IMR-90 (cell line): ENCODE measurements around the gene HIPK3. TPM values are rescaled to one million over a fixed set of nuclear protein-coding genes. Genes with fewer than 3 reads are reported as not detected.

ENCODE experiments used
- ATAC-seq: fragments of 200-7000 bp; cut with Tn5 transposase; 2 replicates; pipeline ENCODE4 v1.9.1; 2020; ENCODE audit warnings: low read depth, mild to moderate bottlenecking, moderate library complexity
- BruUV-seq: library from RNA; stranded (reverse); fragments of 400-500 nt; replicated peaks from 2 replicates; lab custom pipeline; 2021; lab: Mats Ljungman, UMichigan
- CTCF ChIA-PET: fragments of 300-600 bp; formaldehyde crosslinking; extraction: SDS; loops from one replicate; lab custom pipeline; 2021; ENCODE audit warnings: antibody characterized with exemption; lab: Yijun Ruan, JAX
- POLR2A ChIA-PET: fragments of 300-600 bp; sonication (Branson Sonifier 250); formaldehyde crosslinking; loops from one replicate; lab custom pipeline; 2022; ENCODE audit warnings: antibody characterized with exemption; ENCODE audit not compliant: unreplicated experiment; lab: Charles Lee
- DNase-seq: peaks from one replicate; pipeline ENCODE4 v3.0.0; 2013
- H2AFZ ChIP-seq: replicated peaks from 2 replicates; pipeline ENCODE3; 2013; ENCODE audit warnings: low read length, mild to moderate bottlenecking; ENCODE audit not compliant: poor library complexity
- H2AK5ac ChIP-seq: 2 replicates; pipeline ENCODE4 v1.6.1; 2013; ENCODE audit warnings: low read depth, low read length, inconsistent platforms
- H2AK9ac ChIP-seq: replicated peaks from 2 replicates; pipeline ENCODE3; 2013; ENCODE audit warnings: mild to moderate bottlenecking, low read depth, low read length, moderate library complexity; ENCODE audit not compliant: poor library complexity
- H2BK120ac ChIP-seq: 2 replicates; pipeline ENCODE4 v1.6.1; 2013; ENCODE audit warnings: low read depth, low read length, inconsistent platforms
- H2BK15ac ChIP-seq: 3 replicates; pipeline ENCODE4 v1.6.1; 2013; ENCODE audit warnings: low read depth, low read length, inconsistent platforms
- H2BK20ac ChIP-seq: 2 replicates; pipeline ENCODE4 v1.6.1; 2013; ENCODE audit warnings: low read depth, mild to moderate bottlenecking, inconsistent platforms, low read length, moderate library complexity
- H2BK5ac ChIP-seq: 2 replicates; pipeline ENCODE4 v1.6.1; 2013; ENCODE audit warnings: mild to moderate bottlenecking, low read depth, low read length, inconsistent platforms; ENCODE audit not compliant: poor library complexity, severe bottlenecking
- H3K14ac ChIP-seq: replicated peaks from 2 replicates; pipeline ENCODE4 v1.6.1; 2013; ENCODE audit warnings: low read depth, low read length, inconsistent platforms
- H3K18ac ChIP-seq: 2 replicates; pipeline ENCODE4 v1.6.1; 2013; ENCODE audit warnings: low read depth, low read length, control low read depth
- H3K23ac ChIP-seq: 2 replicates; pipeline ENCODE4 v1.6.1; 2013; ENCODE audit warnings: low read depth, low read length, inconsistent platforms
- H3K27ac ChIP-seq: 2 replicates; pipeline ENCODE4 v1.5.1; 2013; ENCODE audit warnings: mild to moderate bottlenecking, control low read depth, low read length; ENCODE audit not compliant: insufficient read depth
- H3K27me3 ChIP-seq: 2 replicates; pipeline ENCODE4 v1.6.1; 2013; ENCODE audit warnings: low read length; ENCODE audit not compliant: control insufficient read depth, insufficient read depth
- H3K36me3 ChIP-seq: 2 replicates; pipeline ENCODE4 v1.6.1; 2013; ENCODE audit warnings: low read length, mixed read lengths; ENCODE audit not compliant: control insufficient read depth, insufficient read depth
- H3K4ac ChIP-seq: 2 replicates; pipeline ENCODE4 v1.6.1; 2013; ENCODE audit warnings: low read depth, low read length, inconsistent platforms
- H3K4me1 ChIP-seq: 2 replicates; pipeline ENCODE4 v1.6.1; 2013; ENCODE audit warnings: low read length, mixed read lengths; ENCODE audit not compliant: control insufficient read depth, insufficient read depth
- H3K4me2 ChIP-seq: 2 replicates; pipeline ENCODE4 v1.6.1; 2013; ENCODE audit warnings: low read depth, mild to moderate bottlenecking, control low read depth, low read length, moderate library complexity
- H3K4me3 ChIP-seq: 2 replicates; pipeline ENCODE4 v1.5.1; 2013; ENCODE audit warnings: low read depth, mild to moderate bottlenecking, control low read depth, low read length, moderate library complexity; ENCODE audit not compliant: insufficient read depth
- H3K56ac ChIP-seq: 2 replicates; pipeline ENCODE4 v1.6.1; 2013; ENCODE audit warnings: low read length, inconsistent platforms; ENCODE audit not compliant: insufficient read depth; ENCODE audit errors: extremely low read depth
- H3K79me1 ChIP-seq, 2 experiments: 2 replicates each; pipeline ENCODE4 v1.6.1; 2013; ENCODE audit warnings: low read length in 2 of 2, inconsistent platforms in 1 of 2, low read depth in 1 of 2
- H3K9ac ChIP-seq: 2 replicates; pipeline ENCODE4 v1.6.1; 2013; ENCODE audit warnings: low read depth, low read length, control low read depth
- H3K9me1 ChIP-seq: 2 replicates; pipeline ENCODE4 v1.6.1; 2013; ENCODE audit warnings: low read length, inconsistent platforms; ENCODE audit not compliant: insufficient read depth
- H3K9me3 ChIP-seq: 2 replicates; pipeline ENCODE4 v1.6.1; 2013; ENCODE audit warnings: low read length; ENCODE audit not compliant: control insufficient read depth, insufficient read depth
- H4K20me1 ChIP-seq: 2 replicates; pipeline ENCODE4 v1.6.1; 2013; ENCODE audit warnings: low read length, inconsistent platforms; ENCODE audit not compliant: insufficient read depth
- H4K5ac ChIP-seq: 2 replicates; pipeline ENCODE4 v1.6.1; 2013; ENCODE audit warnings: mild to moderate bottlenecking, low read depth, low read length, control low read depth
- H4K8ac ChIP-seq, 2 experiments: 2 replicates each; pipeline ENCODE4 v1.6.1; 2013; ENCODE audit warnings: low read depth in 2 of 2, low read length in 2 of 2, control low read depth in 1 of 2, inconsistent platforms in 1 of 2
- H4K91ac ChIP-seq: 2 replicates; pipeline ENCODE4 v1.6.1; 2013; ENCODE audit warnings: low read depth, low read length, inconsistent platforms; ENCODE audit not compliant: insufficient read depth
- BHLHE40 ChIP-seq: fragments of 150-350 bp; IDR thresholded peaks from 2 replicates; pipeline ENCODE4 v1.6.1; 2016; ENCODE audit warnings: mild to moderate bottlenecking, low read depth, low read length
- CEBPB ChIP-seq: IDR thresholded peaks from 2 replicates; pipeline ENCODE4 v1.6.1; 2012; ENCODE audit warnings: low read depth, low read length, improper control_type of control experiment
- CHD1 ChIP-seq: IDR thresholded peaks from 2 replicates; pipeline ENCODE4 v1.6.1; 2012; ENCODE audit warnings: low read depth, low read length, improper control_type of control experiment
- CTCF ChIP-seq: conservative IDR thresholded peaks from 2 replicates; pipeline ENCODE4 v1.5.1; 2012; ENCODE audit warnings: mild to moderate bottlenecking, low read depth, low read length, improper control_type of control experiment
- FOS ChIP-seq: fragments of 150-350 bp; IDR thresholded peaks from 2 replicates; pipeline ENCODE4 v1.6.1; 2016; ENCODE audit warnings: low read depth, low read length
- MAZ ChIP-seq: IDR thresholded peaks from 2 replicates; pipeline ENCODE4 v1.6.1; 2012; ENCODE audit warnings: low read depth, mild to moderate bottlenecking, low read length, improper control_type of control experiment, moderate library complexity, borderline replicate concordance
- MXI1 ChIP-seq: IDR thresholded peaks from 2 replicates; pipeline ENCODE4 v1.6.1; 2012; ENCODE audit warnings: low read depth, mild to moderate bottlenecking, low read length, moderate library complexity, borderline replicate concordance
- NFE2L2 ChIP-seq: fragments of 150-350 bp; IDR thresholded peaks from 2 replicates; pipeline ENCODE4 v1.6.1; 2016; ENCODE audit warnings: low read depth, mild to moderate bottlenecking, low read length
- POLR2A ChIP-seq: IDR thresholded peaks from 2 replicates; pipeline ENCODE4 v1.6.1; 2012; ENCODE audit warnings: mild to moderate bottlenecking, low read depth, low read length
- RAD21 ChIP-seq: IDR thresholded peaks from 2 replicates; pipeline ENCODE4 v1.6.1; 2012; ENCODE audit warnings: low read length, improper control_type of control experiment
- RCOR1 ChIP-seq: IDR thresholded peaks from 2 replicates; pipeline ENCODE4 v1.6.1; 2012; ENCODE audit warnings: mild to moderate bottlenecking, low read length, improper control_type of control experiment; ENCODE audit not compliant: insufficient replicate concordance
- SMC3 ChIP-seq: fragments of 150-350 bp; IDR thresholded peaks from 2 replicates; pipeline ENCODE4 v1.6.1; 2016; ENCODE audit warnings: low read depth, mild to moderate bottlenecking, antibody characterized with exemption, low read length, moderate library complexity
- WGBS, 2 experiments: methylation state at CpG; one replicate each; pipeline versions ENCODE4 v1.1.5 to v1.1.7; 2013; ENCODE audit warnings: missing lambda C conversion rate in 2 of 2; ENCODE audit not compliant: insufficient read length in 1 of 2; ENCODE audit errors: extremely low coverage in 2 of 2; 5-methylcytosine and 5-hydroxymethylcytosine counted together
- dilution Hi-C: fragments of 300-500 bp; cut with HindIII; formaldehyde crosslinking; loops from one replicate; pipeline ENCODE4 v1.14.3; 2018; ENCODE audit warnings: low sequenced_read_pairs; ENCODE audit not compliant: unreplicated experiment
- in situ Hi-C: fragments of 300-500 bp; cut with MboI; formaldehyde crosslinking; loops from 3 replicates; pipeline ENCODE4 v1.14.3; 2019; ENCODE audit warnings: low sequenced_read_pairs, inconsistent platforms, mixed read lengths
- intact Hi-C: fragments of 100-400 bp; cut with micrococcal nuclease; formaldehyde crosslinking; loops from 2 replicates; pipeline ENCODE4 v1.10.0; 2022
- polyA plus RNA-seq, 3 experiments: library from polyadenylated mRNA; depleted of rRNA; stranded (reverse); fragments of >200 nt; gene quantifications; 2 replicates each; pipeline ENCODE4 v1.2.3, GENCODE V29; 2012; ENCODE audit warnings: low replicate concordance in 1 of 3
- total RNA-seq: library from RNA; depleted of rRNA; stranded (reverse); fragments of >200 nt; gene quantifications from 2 replicates; pipeline ENCODE4 v1.2.3, GENCODE V29; 2012

The HIPK3 gene
- total and polyA plus RNA-seq, 2 of the 4 experiments (the other 2 are of a cell fraction), result 8.3 to 103 TPM

GRCh38 chr11:33390944-33391892 is 134.0 kb downstream of the HIPK3 start:
- no peak overlapping the region for H3K9ac ChIP-seq
- no CpG with 5 or more reads among the region's 13 CpGs for WGBS, 2 experiments
- no peak overlapping the region for H3K18ac ChIP-seq
- ChIA-PET POLR2A (no interaction called here), CTCF (no interaction called here)
- no peak overlapping the region for H2AK9ac ChIP-seq
- no peaks in the 10 kb centered on the region for H3K9me3 ChIP-seq
- intact Hi-C loops, result no loop called here
- ATAC-seq (no peak), DNase-seq (no peak)
- no peak overlapping the region for H3K56ac ChIP-seq
- H3K9me1 ChIP-seq, result no peaks in the 10 kb centered on the region
- no peak overlapping the region for H4K8ac ChIP-seq
- no TSS peak for BruUV-seq
- no peak overlapping the region for H3K23ac ChIP-seq
- in situ Hi-C loops, result no loop called here
- no peak overlapping the region for H3K4me2 ChIP-seq
- H3K79me1 ChIP-seq, result peaks cover 5 to 31% of the 10 kb centered on the region in 2 experiments; a peak in 3 of 4 replicates
- dilution Hi-C loops, result no loop called here
- no peak overlapping the region for H2BK20ac ChIP-seq
- H4K5ac ChIP-seq, result no peak overlapping the region
- no peaks in the 10 kb centered on the region for H3K4me1 ChIP-seq
- no peak overlapping the region for H3K27ac ChIP-seq
- H3K36me3 ChIP-seq, result no peaks in the 10 kb centered on the region; the same call in 1 of the 2 replicates
- H3K4ac ChIP-seq, result no peak overlapping the region
- H3K4me3 ChIP-seq, result no peak overlapping the region
- no peak overlapping the region for H4K91ac ChIP-seq
- no peak overlapping the region for H3K14ac ChIP-seq
- H4K20me1 ChIP-seq, result no peaks in the 10 kb centered on the region
- H2BK15ac ChIP-seq, result no peak overlapping the region
- H2AFZ ChIP-seq, result no peak overlapping the region
- H3K27me3 ChIP-seq, result no peaks in the 10 kb centered on the region
- H2AK5ac ChIP-seq, result no peak overlapping the region
- no peak overlapping the region for H2BK5ac ChIP-seq
- TF ChIP-seq CEBPB (no peak), SMC3 (no peak), MAZ (no peak), RAD21 (no peak), POLR2A (no peak), FOS (no peak), BHLHE40 (no peak), MXI1 (no peak), CTCF (no peak), RCOR1 (no peak), NFE2L2 (no peak), CHD1 (no peak)
- no peak overlapping the region for H2BK120ac ChIP-seq
